T-cell (primary cell): Measurements from ENCODE around the gene SUPT3H. TPM values are rescaled to one million over a fixed set of nuclear protein-coding genes. Genes with fewer than 3 reads are reported as not detected.

Source experiments
- ATAC-seq, 4 experiments: fragments of 200-7000 bp in 3 of 4; fragments of 150-1000 bp in 1 of 4; cut with Tn5 transposase; replicated peaks in 1 of 4; 1 replicate in 3 of 4; 2 replicates in 1 of 4; pipeline ENCODE4 v1.10.0; 2021; ENCODE audit warnings: moderate library complexity in 3 of 4, mild to moderate bottlenecking in 2 of 4, moderate number of reproducible peaks in 1 of 4
- CTCF ChIA-PET, 2 donors: fragments of 300-600 bp; sonication (Branson Sonifier 250); formaldehyde crosslinking; loops; one replicate each; lab custom pipeline; 2022; ENCODE audit warnings: antibody characterized with exemption in 2 of 2; lab: Charles Lee
- POLR2A ChIA-PET, 2 donors: fragments of 300-600 bp; sonication (Branson Sonifier 250); formaldehyde crosslinking; loops; one replicate each; lab custom pipeline; 2022; ENCODE audit warnings: antibody characterized with exemption in 2 of 2; lab: Charles Lee
- DNase-seq, 35 experiments: peaks; one replicate each; pipeline versions ENCODE4 v3.0.0 to v3.0.0-alpha.2; 2013 to 2023
- H3K27ac ChIP-seq: one replicate; pipeline ENCODE4 v1.5.1; 2013; ENCODE audit warnings: low read length
- H3K27me3 ChIP-seq, 2 experiments: replicated peaks in 1 of 2; 1 replicate in 1 of 2; 2 replicates in 1 of 2; pipeline versions ENCODE4 v1.6.1 to v1.7.0; 2013; ENCODE audit warnings: low read length in 1 of 2, mixed read lengths in 1 of 2; ENCODE audit not compliant: control insufficient read depth in 2 of 2, insufficient read depth in 2 of 2; ENCODE audit errors: extremely low read depth in 1 of 2
- H3K36me3 ChIP-seq, 2 donors: 1 replicate in 1 of 2; 2 replicates in 1 of 2; pipeline versions ENCODE4 v1.6.1 to v1.7.0; 2013; ENCODE audit warnings: low read length in 1 of 2; ENCODE audit not compliant: control insufficient read depth in 2 of 2, insufficient read depth in 1 of 2; ENCODE audit errors: extremely low read depth in 1 of 2
- H3K4me1 ChIP-seq, 2 experiments: 1 replicate in 1 of 2; 2 replicates in 1 of 2; pipeline versions ENCODE4 v1.6.1 to v1.7.0; 2013; ENCODE audit warnings: low read length in 2 of 2, mixed read lengths in 1 of 2; ENCODE audit not compliant: insufficient read depth in 2 of 2, control insufficient read depth in 1 of 2; ENCODE audit errors: extremely low read depth in 1 of 2
- H3K4me3 ChIP-seq, 2 donors: 1 replicate in 1 of 2; 2 replicates in 1 of 2; pipeline versions ENCODE4 v1.5.1 to v1.7.0; 2013; ENCODE audit warnings: mild to moderate bottlenecking in 2 of 2, low read length in 1 of 2, moderate library complexity in 1 of 2; ENCODE audit not compliant: control insufficient read depth in 1 of 2; ENCODE audit errors: extremely low read depth in 1 of 2
- H3K9me3 ChIP-seq: 2 replicates; pipeline ENCODE4 v1.7.0; 2013
- H3K27ac Mint-ChIP-seq, 2 donors: one replicate each; pipeline ENCODE4 v1.8.0; 2020 to 2021; ENCODE audit warnings: mild to moderate bottlenecking in 2 of 2, mixed read lengths in 2 of 2
- H3K27me3 Mint-ChIP-seq, 2 donors: one replicate each; pipeline ENCODE4 v1.8.0; 2021 to 2022; ENCODE audit warnings: mixed read lengths in 2 of 2
- H3K36me3 Mint-ChIP-seq: one replicate; pipeline ENCODE4 v1.8.0; 2021; ENCODE audit warnings: mixed read lengths
- H3K4me1 Mint-ChIP-seq, 3 donors: one replicate each; pipeline ENCODE4 v1.8.0; 2020 to 2022; ENCODE audit warnings: mixed read lengths in 3 of 3, mild to moderate bottlenecking in 1 of 3
- H3K4me3 Mint-ChIP-seq, 3 donors: one replicate each; pipeline ENCODE4 v1.8.0; 2020 to 2022; ENCODE audit warnings: mild to moderate bottlenecking in 3 of 3, mixed read lengths in 3 of 3, moderate library complexity in 3 of 3
- H3K9me3 Mint-ChIP-seq, 3 donors: one replicate each; pipeline ENCODE4 v1.8.0; 2020 to 2022; ENCODE audit warnings: mixed read lengths in 3 of 3
- WGBS: methylation state at CpG from one replicate; pipeline ENCODE4 v1.1.5; 2013; ENCODE audit warnings: missing lambda C conversion rate; ENCODE audit not compliant: insufficient coverage; 5-methylcytosine and 5-hydroxymethylcytosine counted together
- total RNA-seq, 35 experiments: library from RNA in 6 of 35; stranded (reverse) in 6 of 35; fragments of 120-200 nt in 1 of 35; gene quantifications; one replicate each; pipeline versions ENCODE4 v1.2.1 to v1.2.4 and lab custom pipeline; 2013 to 2026

SUPT3H gene
- total RNA-seq, 5 donors from 2014 or later (not counting 1 experiment from before 2014, with no cell fraction given), result 9.3 to 12.9 (median 10.7) TPM

DNA sequence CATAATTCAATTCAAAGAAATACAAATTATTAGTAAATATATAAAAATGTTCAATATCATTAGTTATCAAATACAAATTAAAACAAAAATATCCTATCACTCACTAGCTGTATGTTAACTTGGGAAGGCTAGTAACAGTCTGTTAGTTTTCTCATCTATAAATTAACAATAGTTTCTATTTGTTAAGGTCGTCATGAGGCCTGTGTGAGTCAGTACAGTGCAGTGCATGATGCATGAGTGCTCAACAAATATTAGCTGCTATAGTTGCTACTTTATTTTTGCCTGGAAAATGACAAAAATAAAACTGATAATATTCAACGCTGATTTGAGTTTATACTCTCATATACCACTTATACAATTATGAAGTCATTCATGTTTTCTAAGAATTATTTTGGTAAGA lies 451.2 kb downstream of the SUPT3H start:
- ATAC-seq (no peak), DNase-seq (peak in 1 of 35 experiments; percentile 24)
- Histone ChIP-seq H3K4me1 (peaks cover 7 to 23% of the 10 kb centered on the region in 2 experiments), H3K27ac (peak overlapping the region; percentile 90), H3K9me3 (no peaks in the 10 kb centered on the region), H3K36me3 (no peaks in the 10 kb centered on the region), H3K4me3 (no peak overlapping the region), H3K27me3 (no peaks in the 10 kb centered on the region)
- peaks cover 0 to 4% (median 2%) of the 10 kb centered on the region in 3 donors for H3K9me3 Mint-ChIP-seq
- no peaks in the 10 kb centered on the region for H3K27me3 Mint-ChIP-seq
- no peak overlapping the region for H3K27ac Mint-ChIP-seq
- ChIA-PET POLR2A (no interaction called here), CTCF (no interaction called here)
- no CpG with 5 or more reads among the region's 2 CpGs for WGBS
- H3K36me3 Mint-ChIP-seq, result peaks cover 5% of the 10 kb centered on the region
- H3K4me1 Mint-ChIP-seq, result peaks cover 47 to 56% (median 50%) of the 10 kb centered on the region in 3 donors
- no peak overlapping the region for H3K4me3 Mint-ChIP-seq

DNA sequence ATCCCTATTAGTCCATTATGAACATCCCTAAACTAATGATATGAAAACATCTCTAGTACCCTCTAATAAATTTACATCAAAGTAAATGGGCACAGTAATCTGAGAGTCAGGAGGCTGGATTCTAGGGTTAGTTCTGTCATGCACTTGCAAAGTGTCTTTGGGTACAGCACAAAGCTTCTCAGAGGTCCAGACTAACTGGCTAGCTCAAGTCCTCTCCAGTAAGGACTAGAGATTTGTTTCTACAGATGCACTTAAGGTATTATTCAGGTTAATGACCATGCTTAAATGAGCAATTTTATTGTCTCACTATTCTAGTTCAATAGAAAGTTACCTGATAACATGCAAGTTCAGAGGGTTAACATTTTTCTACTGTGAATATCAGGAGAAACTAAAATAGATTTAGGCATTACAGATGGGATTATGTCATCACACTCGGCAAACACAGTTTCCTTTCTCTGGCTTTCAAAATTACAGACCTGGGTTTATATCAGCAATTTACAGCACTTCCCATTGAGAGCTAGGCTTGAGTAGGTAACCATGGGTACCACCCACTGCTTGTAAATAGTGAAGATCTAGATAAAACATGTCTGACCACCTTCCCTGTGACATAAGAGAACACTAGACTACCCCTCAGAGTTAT lies 452.5 kb downstream of the SUPT3H start:
- Histone ChIP-seq H3K4me3 (peak overlapping the region in 1 of 2 donors; percentile 17), H3K36me3 (no peaks in the 10 kb centered on the region), H3K4me1 (peaks cover 7 to 20% of the 10 kb centered on the region in 2 experiments), H3K27ac (peak overlapping the region; percentile 90), H3K9me3 (no peaks in the 10 kb centered on the region), H3K27me3 (no peaks in the 10 kb centered on the region)
- Mint-ChIP-seq H3K36me3 (peaks cover 11% of the 10 kb centered on the region), H3K4me3 (peak overlapping the region in 2 of 3 donors; percentile 12 to 22), H3K4me1 (peaks cover 46 to 55% (median 49%) of the 10 kb centered on the region in 3 donors), H3K27ac (peak overlapping the region; percentile 26 to 75), H3K27me3 (no peaks in the 10 kb centered on the region), H3K9me3 (peaks cover 0 to 4% (median 2%) of the 10 kb centered on the region in 3 donors)
- ATAC-seq (peak; percentile 64 to 96 (median 76)), DNase-seq (peak in 26 of 35 experiments; percentile 6 to 87 (median 36))
- ChIA-PET POLR2A (interaction anchor here in 1 of 2 donors (0.7 kb wide), 1 partner anchor 396 kb away, joined by 3 read pairs; no protein-coding TSS in a partner anchor), CTCF (interaction anchor here (0.5 to 1.0 kb wide), 3 partner anchors 9 to 1229 kb away, joined by 3 to 4 read pairs (median 3); no protein-coding TSS in a partner anchor)
- no CpG with 5 or more reads among the region's 1 CpG for WGBS

DNA sequence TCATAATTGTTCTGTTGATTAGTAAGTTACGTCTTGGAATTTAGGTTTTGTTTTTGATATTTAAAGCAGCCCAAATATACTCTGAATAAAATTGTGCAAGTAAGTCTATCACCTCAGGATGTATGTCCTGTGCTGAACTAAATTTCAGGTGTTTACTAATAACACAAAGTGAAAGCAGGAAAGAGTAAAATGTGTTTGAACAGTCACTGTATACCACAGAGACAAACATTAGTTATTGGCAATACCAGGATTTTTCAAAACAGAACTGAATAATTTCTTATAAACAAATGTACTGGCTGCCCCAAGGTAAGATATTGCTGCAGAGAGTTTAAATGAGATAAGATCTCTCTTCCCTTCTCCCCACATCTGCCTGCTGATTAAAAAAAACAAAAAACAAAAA lies 454.3 kb downstream of the SUPT3H start:
- peak in 1 of 35 experiments; percentile 26 for DNase-seq
- ChIA-PET POLR2A (interaction anchor here in 1 of 2 donors (0.9 kb wide), 1 partner anchor 10 kb away, joined by 3 read pairs; no protein-coding TSS in a partner anchor), CTCF (no interaction called here)
- WGBS, result no CpG with 5 or more reads among the region's 1 CpG
- Mint-ChIP-seq H3K27me3 (no peaks in the 10 kb centered on the region), H3K4me1 (peaks cover 46 to 64% (median 51%) of the 10 kb centered on the region in 3 donors), H3K4me3 (peak overlapping the region; percentile 3 to 27 (median 25)), H3K9me3 (peaks cover 0 to 4% (median 2%) of the 10 kb centered on the region in 3 donors), H3K36me3 (peaks cover 18% of the 10 kb centered on the region), H3K27ac (peak overlapping the region; percentile 79 to 84)
- H3K9me3 ChIP-seq, result no peaks in the 10 kb centered on the region
- ATAC-seq, result peak in 3 of 4 experiments; percentile 38 to 67 (median 55)
- H3K4me1 ChIP-seq, result peaks cover 4 to 18% of the 10 kb centered on the region in 2 experiments
- H3K27ac ChIP-seq, result peak overlapping the region; percentile 90
- H3K4me3 ChIP-seq, result no peak overlapping the region
- H3K36me3 ChIP-seq, result no peaks in the 10 kb centered on the region
- no peaks in the 10 kb centered on the region for H3K27me3 ChIP-seq

DNA sequence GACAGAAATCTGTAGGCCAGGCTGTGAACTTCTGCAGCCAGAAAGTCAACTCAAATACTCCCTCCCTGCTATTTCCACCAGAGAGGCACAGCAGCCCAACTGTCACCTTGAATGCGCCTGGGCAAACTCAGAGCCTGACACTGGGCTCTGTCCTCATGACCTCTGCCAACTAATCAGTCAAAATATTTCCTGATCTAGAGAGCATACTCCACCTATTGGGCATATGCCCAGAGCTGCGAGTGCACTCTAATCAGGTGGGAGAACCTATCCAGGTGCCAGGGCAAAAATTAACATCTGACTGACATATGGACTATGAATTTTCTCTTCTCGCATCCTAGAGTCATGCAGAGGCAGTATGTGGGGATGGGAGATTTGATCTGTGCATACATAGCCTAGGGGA lies 455.9 kb downstream of the SUPT3H start:
- Mint-ChIP-seq H3K27me3 (no peaks in the 10 kb centered on the region), H3K4me3 (peak overlapping the region; percentile 6 to 44 (median 25)), H3K27ac (peak overlapping the region; percentile 74 to 83), H3K4me1 (peaks cover 41 to 60% (median 47%) of the 10 kb centered on the region in 3 donors), H3K9me3 (no peaks in the 10 kb centered on the region), H3K36me3 (peaks cover 15% of the 10 kb centered on the region)
- DNase-seq (peak in 1 of 35 experiments; percentile 24), ATAC-seq (no peak)
- Histone ChIP-seq H3K27ac (peak overlapping the region; percentile 67), H3K9me3 (no peaks in the 10 kb centered on the region), H3K27me3 (no peaks in the 10 kb centered on the region), H3K4me3 (no peak overlapping the region), H3K36me3 (no peaks in the 10 kb centered on the region), H3K4me1 (peaks cover 4 to 18% of the 10 kb centered on the region in 2 experiments)
- ChIA-PET CTCF (interaction anchor here in 1 of 2 donors (0.7 kb wide), 1 partner anchor 261 kb away, joined by 3 read pairs; no protein-coding TSS in a partner anchor), POLR2A (interaction anchor here in 1 of 2 donors (0.5 kb wide), 1 partner anchor 387 kb away, joined by 4 read pairs; no protein-coding TSS in a partner anchor)
- 78% methylated on average over 2 of the region's 3 CpGs for WGBS

DNA sequence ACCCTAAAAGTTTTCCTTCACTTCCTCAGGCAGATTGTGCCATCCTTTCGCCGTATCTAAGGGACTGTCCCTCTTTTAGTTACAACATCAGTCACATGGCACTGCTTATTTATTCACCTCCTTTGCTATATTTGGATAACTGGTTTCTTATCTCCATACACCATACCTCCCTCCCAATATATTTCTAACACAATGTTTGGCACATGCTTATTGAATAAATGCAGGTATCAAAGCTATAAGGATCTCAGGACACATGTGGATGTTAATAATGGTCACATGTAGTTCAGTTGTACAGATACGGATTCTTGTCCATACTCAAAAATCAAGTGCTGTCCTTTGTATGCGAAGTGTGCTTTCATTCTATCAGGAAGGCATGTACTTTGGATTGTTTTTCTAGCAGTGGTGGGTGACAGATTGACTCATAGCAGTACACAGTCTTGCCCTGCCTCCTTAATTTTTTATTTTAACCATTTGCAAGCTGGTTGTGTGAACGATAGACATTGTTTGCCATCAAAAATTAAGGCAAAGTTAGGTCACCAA lies 456.7 kb downstream of the SUPT3H start:
- no peaks in the 10 kb centered on the region for H3K9me3 Mint-ChIP-seq
- 71% methylated on average over 4 of the region's 5 CpGs for WGBS
- H3K27me3 Mint-ChIP-seq, result no peaks in the 10 kb centered on the region
- ATAC-seq (no peak), DNase-seq (no peak)
- H3K27ac Mint-ChIP-seq, result peak overlapping the region; percentile 17 to 83
- peaks cover 41 to 60% (median 47%) of the 10 kb centered on the region in 3 donors for H3K4me1 Mint-ChIP-seq
- peaks cover 4 to 18% of the 10 kb centered on the region in 2 experiments for H3K4me1 ChIP-seq
- POLR2A ChIA-PET, result interaction anchor here in 1 of 2 donors (0.6 kb wide), 1 partner anchor 30 kb away, joined by 5 read pairs; no protein-coding TSS in a partner anchor
- no peaks in the 10 kb centered on the region for H3K27me3 ChIP-seq
- H3K9me3 ChIP-seq, result no peaks in the 10 kb centered on the region
- CTCF ChIA-PET, result no interaction called here
- H3K27ac ChIP-seq, result peak overlapping the region; percentile 67
- peaks cover 17% of the 10 kb centered on the region for H3K36me3 Mint-ChIP-seq
- no peaks in the 10 kb centered on the region for H3K36me3 ChIP-seq
- no peak overlapping the region for H3K4me3 Mint-ChIP-seq
- no peak overlapping the region for H3K4me3 ChIP-seq

DNA sequence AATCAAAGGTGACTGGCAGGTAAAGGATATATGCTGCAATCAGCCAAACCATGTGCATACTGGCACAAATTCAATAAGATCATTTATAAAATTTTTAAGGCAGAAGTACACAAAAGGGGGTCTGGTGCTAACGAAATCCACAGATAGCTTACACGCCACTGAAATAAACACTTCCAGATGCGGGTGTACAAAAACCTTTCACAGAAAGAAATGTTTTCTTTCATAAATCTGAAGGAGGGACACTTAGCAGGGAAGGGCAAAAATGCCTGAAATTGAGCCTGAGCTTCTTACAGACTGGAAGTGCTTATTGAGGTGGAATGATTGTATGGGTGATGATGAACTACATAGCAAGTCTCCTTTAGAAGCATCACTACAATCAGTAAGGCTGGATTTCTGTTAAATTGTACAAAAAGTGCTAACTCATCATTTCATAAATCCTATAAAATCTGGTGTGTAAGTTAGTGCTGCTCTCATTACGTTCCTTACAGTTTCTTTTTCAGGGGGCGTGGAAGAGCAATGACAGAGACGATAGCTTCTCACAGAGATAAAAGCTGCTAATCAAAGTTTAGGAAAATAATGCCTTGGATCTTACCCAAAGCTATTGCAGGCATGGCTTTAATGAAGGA lies 458.9 kb downstream of the SUPT3H start:
- Mint-ChIP-seq H3K4me3 (no peak overlapping the region), H3K36me3 (peaks cover 35% of the 10 kb centered on the region), H3K27me3 (no peaks in the 10 kb centered on the region), H3K9me3 (no peaks in the 10 kb centered on the region), H3K27ac (no peak overlapping the region), H3K4me1 (peaks cover 30 to 45% (median 32%) of the 10 kb centered on the region in 3 donors)
- CTCF ChIA-PET, result interaction anchor here in 1 of 2 donors (0.7 kb wide), 1 partner anchor 11 kb away, joined by 3 read pairs; no protein-coding TSS in a partner anchor
- POLR2A ChIA-PET, result interaction anchor here in 1 of 2 donors (0.6 to 0.7 kb wide), 2 partner anchors 96 to 459 kb away, joined by 3 read pairs; partner anchors contain the start of gene SUPT3H
- no peak overlapping the region for H3K27ac ChIP-seq
- ATAC-seq (no peak), DNase-seq (no peak)
- H3K27me3 ChIP-seq, result no peaks in the 10 kb centered on the region
- peaks cover 4 to 6% of the 10 kb centered on the region in 2 experiments for H3K4me1 ChIP-seq
- H3K4me3 ChIP-seq, result no peak overlapping the region
- WGBS, result 100% methylated on average over 2 of the region's 6 CpGs
- no peaks in the 10 kb centered on the region for H3K9me3 ChIP-seq
- H3K36me3 ChIP-seq, result no peaks in the 10 kb centered on the region
